Measurements from ENCODE around the gene MAN1C1. TPM values are rescaled to one million over a fixed set of nuclear protein-coding genes. Genes with fewer than 3 reads are reported as not detected.

Gene MAN1C1
- total RNA-seq, 1 donor from 2014 or later, result 9.1 TPM

DNA sequence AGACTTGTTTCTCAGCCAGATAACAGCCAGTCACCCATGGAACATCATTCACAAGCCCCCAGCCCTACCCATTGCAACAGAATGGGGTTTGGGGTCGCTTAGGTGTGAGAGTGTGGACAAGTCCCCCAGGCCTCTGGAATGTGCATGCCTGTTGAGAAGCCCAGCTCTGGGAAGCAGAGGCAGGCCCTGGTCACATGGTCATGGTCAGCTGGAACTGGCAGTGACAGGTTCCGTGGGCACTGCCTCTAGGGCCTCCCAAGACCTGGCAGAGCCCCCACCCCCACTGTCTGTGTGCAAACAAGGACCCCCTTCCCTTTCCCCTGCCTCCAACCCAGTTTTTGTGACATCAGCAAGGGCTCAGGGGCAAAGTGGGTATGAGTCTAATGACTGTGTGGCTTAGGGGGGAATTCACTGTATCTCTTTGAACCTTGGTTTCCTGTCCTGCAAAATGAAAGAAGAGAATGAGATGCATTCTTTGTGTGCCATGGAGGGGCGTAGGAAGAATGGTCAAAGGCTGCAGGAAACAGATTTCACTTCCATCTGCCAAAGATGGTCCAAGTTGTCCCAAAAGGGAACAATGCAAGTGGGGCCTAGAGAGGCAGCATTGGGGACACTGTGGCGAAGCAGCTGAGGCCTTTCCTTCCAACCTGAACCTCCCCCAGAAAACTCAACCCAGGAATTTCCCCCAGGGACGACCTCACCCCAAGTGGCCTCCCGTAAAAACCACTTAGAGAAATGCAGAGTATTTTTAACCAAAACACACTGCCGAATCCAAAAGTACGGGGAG lies 148.7 kb downstream of the MAN1C1 start:
- H3K4me1 Mint-ChIP-seq (ENCODE audit: unreplicated experiment), result peaks cover 17% of the 10 kb centered on the region
- peaks cover 2% of the 10 kb centered on the region for H3K27me3 Mint-ChIP-seq
- no peak overlapping the region for H3K4me3 Mint-ChIP-seq
- no peak for DNase-seq (ENCODE audit: extremely low spot score, unreplicated experiment)
- no peak overlapping the region for H3K27ac Mint-ChIP-seq
- no peaks in the 10 kb centered on the region for H3K36me3 Mint-ChIP-seq
- TF ChIP-seq, protein P1, sequence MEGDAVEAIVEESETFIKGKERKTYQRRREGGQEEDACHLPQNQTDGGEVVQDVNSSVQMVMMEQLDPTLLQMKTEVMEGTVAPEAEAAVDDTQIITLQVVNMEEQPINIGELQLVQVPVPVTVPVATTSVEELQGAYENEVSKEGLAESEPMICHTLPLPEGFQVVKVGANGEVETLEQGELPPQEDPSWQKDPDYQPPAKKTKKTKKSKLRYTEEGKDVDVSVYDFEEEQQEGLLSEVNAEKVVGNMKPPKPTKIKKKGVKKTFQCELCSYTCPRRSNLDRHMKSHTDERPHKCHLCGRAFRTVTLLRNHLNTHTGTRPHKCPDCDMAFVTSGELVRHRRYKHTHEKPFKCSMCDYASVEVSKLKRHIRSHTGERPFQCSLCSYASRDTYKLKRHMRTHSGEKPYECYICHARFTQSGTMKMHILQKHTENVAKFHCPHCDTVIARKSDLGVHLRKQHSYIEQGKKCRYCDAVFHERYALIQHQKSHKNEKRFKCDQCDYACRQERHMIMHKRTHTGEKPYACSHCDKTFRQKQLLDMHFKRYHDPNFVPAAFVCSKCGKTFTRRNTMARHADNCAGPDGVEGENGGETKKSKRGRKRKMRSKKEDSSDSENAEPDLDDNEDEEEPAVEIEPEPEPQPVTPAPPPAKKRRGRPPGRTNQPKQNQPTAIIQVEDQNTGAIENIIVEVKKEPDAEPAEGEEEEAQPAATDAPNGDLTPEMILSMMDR (conservative IDR thresholded peaks at IDR 0.05), result no peak
- no peaks in the 10 kb centered on the region for H3K9me3 Mint-ChIP-seq

DNA sequence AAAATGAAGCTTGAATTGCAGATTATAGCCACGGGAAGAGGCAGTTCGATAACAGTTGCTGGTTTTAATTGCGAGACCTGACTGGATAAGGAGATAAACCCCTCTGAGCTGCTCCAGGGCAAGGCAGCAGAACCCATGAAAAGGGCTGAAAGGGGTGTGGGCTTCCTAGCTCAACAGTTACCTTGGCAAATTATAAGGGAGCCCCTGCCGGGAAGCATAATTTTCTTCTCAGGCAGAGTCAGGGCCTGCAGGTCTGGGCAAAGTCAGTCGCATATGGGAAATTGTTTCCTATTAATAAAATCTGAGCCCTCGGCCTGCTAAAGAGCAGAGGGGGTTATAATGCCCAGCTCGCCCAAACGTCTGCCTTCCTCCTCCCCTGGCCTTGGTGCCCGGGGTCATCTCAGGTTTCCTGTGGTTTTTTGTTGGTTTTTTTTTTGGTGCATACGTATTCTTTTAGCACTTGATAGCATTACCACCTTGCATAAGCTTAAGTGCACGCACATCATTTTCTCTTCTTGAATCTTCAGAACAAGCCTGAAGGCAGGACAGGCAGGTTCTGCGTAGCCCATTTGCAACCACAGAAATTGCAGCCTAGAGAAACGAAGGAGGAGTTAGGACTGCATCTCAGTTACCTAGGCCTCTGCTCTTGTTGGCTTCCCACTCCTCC lies 149.5 kb downstream of the MAN1C1 start:
- no peak for DNase-seq (ENCODE audit: extremely low spot score, unreplicated experiment)
- Mint-ChIP-seq H3K9me3 (no peaks in the 10 kb centered on the region), H3K27me3 (no peaks in the 10 kb centered on the region), H3K27ac (no peak overlapping the region), H3K4me3 (no peak overlapping the region), H3K36me3 (no peaks in the 10 kb centered on the region), H3K4me1 (ENCODE audit: unreplicated experiment) (peaks cover 25% of the 10 kb centered on the region)
- TF ChIP-seq, protein P1 (conservative IDR thresholded peaks at IDR 0.05), result no peak

DNA sequence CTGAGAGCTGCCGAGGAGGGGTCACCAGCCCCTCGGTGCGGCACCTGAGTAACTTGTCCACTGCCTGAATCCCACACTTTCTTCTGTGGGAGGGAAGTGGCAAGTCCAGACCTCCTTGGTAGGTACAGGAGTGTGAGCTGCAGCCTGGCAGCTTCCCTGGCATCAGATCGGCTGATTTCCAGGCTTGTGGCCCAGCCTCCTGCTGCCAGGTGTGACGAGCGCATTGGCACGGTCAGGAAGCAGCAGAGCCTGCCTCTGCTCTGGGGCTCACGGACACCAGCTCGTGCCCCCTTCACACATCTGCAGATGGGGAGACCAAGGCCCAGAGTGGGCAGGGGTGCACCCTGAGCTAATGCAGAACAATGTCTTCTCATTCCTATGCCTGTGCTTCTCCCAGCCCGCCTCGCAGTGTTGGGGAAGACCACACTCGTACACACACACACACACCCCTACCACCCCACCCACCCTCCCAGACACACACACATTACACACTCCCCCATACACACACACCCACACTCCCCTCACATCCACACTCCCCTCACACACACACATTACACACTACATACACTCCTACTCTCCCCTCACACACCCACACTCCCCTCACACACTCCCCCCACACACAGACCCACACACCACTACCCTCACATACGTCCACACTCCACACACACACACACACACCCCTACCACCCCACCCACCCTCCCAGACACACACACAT lies 150.3 kb downstream of the MAN1C1 start:
- TF ChIP-seq, protein P1 (conservative IDR thresholded peaks at IDR 0.05), result no peak
- Mint-ChIP-seq H3K27me3 (no peaks in the 10 kb centered on the region), H3K27ac (no peak overlapping the region), H3K4me1 (ENCODE audit: unreplicated experiment) (peaks cover 33% of the 10 kb centered on the region), H3K9me3 (no peaks in the 10 kb centered on the region), H3K4me3 (no peak overlapping the region), H3K36me3 (no peaks in the 10 kb centered on the region)
- no peak for DNase-seq (ENCODE audit: extremely low spot score, unreplicated experiment)

GRCh38 chr1:25767437-25767770 lies 150.8 kb downstream of the MAN1C1 start:
- no peak for DNase-seq (ENCODE audit: extremely low spot score, unreplicated experiment)
- TF ChIP-seq, protein P1 (conservative IDR thresholded peaks at IDR 0.05), result no peak
- Mint-ChIP-seq H3K27ac (no peak overlapping the region), H3K4me1 (ENCODE audit: unreplicated experiment) (peaks cover 37% of the 10 kb centered on the region), H3K27me3 (no peaks in the 10 kb centered on the region), H3K9me3 (no peaks in the 10 kb centered on the region), H3K36me3 (no peaks in the 10 kb centered on the region), H3K4me3 (no peak overlapping the region)

- no peaks in the 10 kb centered on the region for H3K36me3 Mint-ChIP-seq
- no peaks in the 10 kb centered on the region for H3K27me3 Mint-ChIP-seq
- no peak overlapping the region for H3K4me3 Mint-ChIP-seq
- no peaks in the 10 kb centered on the region for H3K9me3 Mint-ChIP-seq
- no peak for DNase-seq (ENCODE audit: extremely low spot score, unreplicated experiment)
- no peak overlapping the region for H3K27ac Mint-ChIP-seq
- peaks cover 52% of the 10 kb centered on the region for H3K4me1 Mint-ChIP-seq (ENCODE audit: unreplicated experiment)
- TF ChIP-seq, protein P1 (conservative IDR thresholded peaks at IDR 0.05), result no peak
These were observed 152.4 kb downstream of the MAN1C1 start for GRCh38 chr1:25768999-25769398.

Data from type B pancreatic cell (in vitro differentiated cells).